GM12891 (cell line): Measurements from ENCODE around the gene ST6GALNAC3.

ENCODE experiments used
- PAX5 ChIP-seq: IDR thresholded peaks from 2 replicates; pipeline ENCODE4 v1.6.1; 2011; ENCODE audit warnings: low read length, moderate library complexity, mild to moderate bottlenecking; ENCODE audit not compliant: insufficient read depth, severe bottlenecking
- POLR2A ChIP-seq: IDR thresholded peaks from 2 replicates; pipeline ENCODE4 v1.6.1; 2011; ENCODE audit warnings: low read depth, low read length, control low read depth
- POLR2AphosphoS5 ChIP-seq: IDR thresholded peaks from 2 replicates; pipeline ENCODE4 v1.6.1; 2011; ENCODE audit warnings: low read depth, low read length, control low read depth
- POU2F2 ChIP-seq: IDR thresholded peaks from 2 replicates; pipeline ENCODE4 v1.6.1; 2011; ENCODE audit warnings: low read depth, mild to moderate bottlenecking, control low read depth, low read length, moderate library complexity
- SPI1 ChIP-seq: IDR thresholded peaks from 2 replicates; pipeline ENCODE4 v1.6.1; 2011; ENCODE audit warnings: low read depth, low read length, control low read depth
- TAF1 ChIP-seq: IDR thresholded peaks from 2 replicates; pipeline ENCODE4 v1.6.1; 2011; ENCODE audit warnings: low read depth, low read length, control low read depth

GRCh38 chr1:76230842-76231281, 156.3 kb downstream of the ST6GALNAC3 start:
- TF ChIP-seq POLR2A = no peak
- no peak for TF ChIP-seq POLR2AphosphoS5
- TF ChIP-seq SPI1 = no peak
- no peak for TF ChIP-seq TAF1
- no peak for TF ChIP-seq PAX5
- no peak for TF ChIP-seq POU2F2
